ENCODE results near the gene MKRN3. TPM values are rescaled to one million over a fixed set of nuclear protein-coding genes. Genes with fewer than 3 reads are reported as not detected.

MKRN3 gene
- total RNA-seq, 2 donors from 2014 or later = 1.8 TPM; not detected in 1

- no peaks in the 10 kb centered on the region for H3K4me1 ChIP-seq (replicated peaks)
- DNase-seq (ENCODE audit: low spot score) = no peak
- no peaks in the 10 kb centered on the region for H3K36me3 ChIP-seq
- H3K27me3 ChIP-seq (replicated peaks; ENCODE audit: insufficient read depth) = no peaks in the 10 kb centered on the region
- intact Hi-C loops (cut with DNase I) = no loop called here
- TF ChIP-seq POLR2AphosphoS5 (IDR thresholded peaks at IDR 0.05) (no peak), POLR2A (IDR thresholded peaks at IDR 0.05) (no peak), CTCF (IDR thresholded peaks at IDR 0.05) (no peak)
- no peak overlapping the region for H3K4me3 ChIP-seq
- H3K27ac ChIP-seq = no peak overlapping the region
- H3K9me3 ChIP-seq = no peaks in the 10 kb centered on the region
- 97% methylated on average over 2 of the region's 2 CpGs for WGBS
Observed at GRCh38 chr15:23606226-23606625, 40.8 kb downstream of the MKRN3 start.

- no peak overlapping the region for H3K4me3 ChIP-seq
- WGBS = 61% methylated on average over 10 of the region's 10 CpGs
- intact Hi-C loops (cut with DNase I) = no loop called here
Observed at GRCh38 chr15:23616536-23616935, 51.1 kb downstream of the MKRN3 start.

More at GRCh38 chr15:23616536-23616935, 51.1 kb downstream of the MKRN3 start:
- Histone ChIP-seq H3K9me3 (no peaks in the 10 kb centered on the region), H3K4me1 (replicated peaks) (no peaks in the 10 kb centered on the region), H3K27me3 (replicated peaks; ENCODE audit: insufficient read depth) (peaks cover 3% of the 10 kb centered on the region), H3K36me3 (no peaks in the 10 kb centered on the region), H3K27ac (no peak overlapping the region)
- TF ChIP-seq CTCF (IDR thresholded peaks at IDR 0.05) = no peak
- TF ChIP-seq POLR2AphosphoS5 (IDR thresholded peaks at IDR 0.05) = no peak
- DNase-seq (ENCODE audit: low spot score) = no peak

MicroRNAs encoded within 50 kb of the gene (microRNA counts, 767-probe panel; counts per million panel counts)
- microRNA hsa-miR-4508 = 431 to 1,408 counts per million in 2 donors

Small RNA genes lying within 50 kb of the gene (microRNA-seq; reads per million reads assigned to microRNA genes)
- gene MIR4508 = not detected

Small RNA genes lying within 50 kb of the gene (small RNA-seq; reads per million reads assigned to genes)
- gene MIR4508 = 0 reads per million in 2 donors

Other genes starting within 250 kb of the MKRN3 start
- not detected for gene GOLGA6L26, start 231.5 kb upstream of the MKRN3 start, total RNA-seq
- 1 to 10 TPM in 1 of 2 donors, under 1 TPM in 1; 0.05 to 1.5 TPM for gene GOLGA8S, start 210.9 kb upstream of the MKRN3 start, total RNA-seq
- 1 to 10 TPM in 1 of 2 donors, not detected in 1; 1.4 TPM for gene GOLGA6L2, start 118.4 kb upstream of the MKRN3 start, total RNA-seq
- 1 to 10 TPM in 1 of 2 donors, under 1 TPM in 1; 0.82 to 3.1 TPM for gene MAGEL2, start 82.2 kb downstream of the MKRN3 start, total RNA-seq
- gene NDN, start 121.6 kb downstream of the MKRN3 start, total RNA-seq = 100 to 1,000 TPM in 1 of 2 donors, 10 to 100 TPM in 1; 46.9 to 121 TPM

Measured in prostate gland (tissue), 2 donors.